IPS-18a (cell line): ENCODE measurements around the gene RRP36.

Experiments used
- H3K27ac ChIP-seq: one replicate; pipeline ENCODE4 v1.5.1; 2013; ENCODE audit warnings: low read length
- H3K27me3 ChIP-seq: one replicate; pipeline ENCODE4 v1.6.1; 2013; ENCODE audit warnings: mild to moderate bottlenecking, low read length; ENCODE audit not compliant: control insufficient read depth, insufficient read depth
- H3K36me3 ChIP-seq: one replicate; pipeline ENCODE4 v1.6.1; 2013; ENCODE audit warnings: low read depth, low read length; ENCODE audit not compliant: control insufficient read depth
- H3K4me1 ChIP-seq: one replicate; pipeline ENCODE4 v1.6.1; 2013; ENCODE audit warnings: low read depth, low read length; ENCODE audit not compliant: control insufficient read depth
- H3K4me3 ChIP-seq: one replicate; pipeline ENCODE4 v1.5.1; 2013; ENCODE audit warnings: low read length
- H3K9ac ChIP-seq: one replicate; pipeline ENCODE4 v1.6.1; 2013; ENCODE audit warnings: mild to moderate bottlenecking, low read length, moderate library complexity
- H3K9me3 ChIP-seq: one replicate; pipeline ENCODE4 v1.6.1; 2013; ENCODE audit warnings: low read depth, low read length; ENCODE audit not compliant: control insufficient read depth

Gene RRP36

DNA sequence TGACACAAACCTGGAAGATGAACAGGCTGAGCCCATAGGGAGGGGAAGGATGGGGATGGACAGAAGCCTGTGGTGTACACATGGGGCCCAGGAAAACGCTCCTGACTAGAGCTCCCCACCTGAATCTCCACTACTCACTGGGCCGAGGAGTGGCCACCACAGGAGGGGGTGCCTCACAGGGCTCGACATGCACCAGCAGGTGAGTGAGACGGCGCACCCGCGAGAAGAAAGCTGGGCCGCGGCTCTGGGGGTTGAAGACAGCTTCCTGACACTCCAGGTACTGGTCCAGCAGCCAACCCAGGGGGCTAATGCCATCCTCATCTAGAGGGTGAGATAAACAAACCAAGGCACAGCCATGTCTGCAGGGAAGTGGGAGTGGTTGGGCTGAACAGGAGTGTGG lies 21.9 kb downstream of the RRP36 start:
- Histone ChIP-seq H3K4me3 (no peak overlapping the region), H3K9ac (no peak overlapping the region), H3K27me3 (no peaks in the 10 kb centered on the region), H3K4me1 (no peaks in the 10 kb centered on the region), H3K27ac (no peak overlapping the region), H3K36me3 (peaks cover 26% of the 10 kb centered on the region), H3K9me3 (no peaks in the 10 kb centered on the region)

- H3K36me3 ChIP-seq, result peaks cover 28% of the 10 kb centered on the region
- H3K27ac ChIP-seq, result no peak overlapping the region
- H3K9ac ChIP-seq, result no peak overlapping the region
Observed at GRCh38 chr6:43045371-43045930, 24.0 kb downstream of the RRP36 start.

DNA sequence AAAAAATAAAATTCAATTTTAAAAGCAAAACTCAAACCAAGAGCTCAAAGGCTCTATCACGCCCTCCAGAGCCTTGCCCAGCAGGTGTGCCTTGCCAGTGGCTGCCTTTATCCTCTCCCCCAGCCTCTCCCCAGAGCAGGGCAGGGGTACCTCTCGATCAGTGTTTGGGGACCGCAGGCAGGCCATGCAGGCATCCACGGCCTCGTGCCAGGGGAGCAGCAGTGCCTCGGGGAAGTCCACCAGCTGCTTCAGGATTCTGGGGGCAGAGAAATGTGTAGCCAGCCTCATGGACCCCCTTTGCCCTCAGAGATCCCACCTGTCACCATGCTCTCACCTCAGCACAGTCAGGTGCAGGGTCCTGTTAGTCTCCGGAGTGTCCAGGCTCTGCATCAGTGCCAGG lies 26.6 kb downstream of the RRP36 start:
- H3K9ac ChIP-seq, result no peak overlapping the region

More at GRCh38 chr6:43045371-43045930, 24.0 kb downstream of the RRP36 start:
- H3K4me1 ChIP-seq, result no peaks in the 10 kb centered on the region
- no peaks in the 10 kb centered on the region for H3K9me3 ChIP-seq
- H3K27me3 ChIP-seq, result no peaks in the 10 kb centered on the region
- no peak overlapping the region for H3K4me3 ChIP-seq

DNA sequence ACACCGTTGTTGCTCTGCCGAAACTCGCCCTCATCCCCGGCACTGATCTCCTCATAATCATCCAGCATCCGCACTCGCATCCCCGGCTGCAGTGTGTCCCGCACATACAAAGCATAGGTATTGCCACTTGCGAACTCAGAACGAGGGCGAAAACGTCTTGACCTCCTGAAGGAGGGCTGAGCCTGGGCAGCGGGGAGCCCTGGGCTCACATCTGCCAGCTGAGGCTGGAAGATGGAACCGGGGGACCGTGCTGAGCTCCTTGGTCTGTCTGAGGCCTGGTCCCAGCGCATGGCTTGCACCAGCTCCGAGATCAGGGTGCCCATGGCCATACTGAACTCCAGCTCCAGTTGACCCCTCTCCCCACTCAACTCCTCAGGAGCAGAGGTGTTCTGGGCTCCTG lies 29.6 kb downstream of the RRP36 start:
- peaks cover 17% of the 10 kb centered on the region for H3K36me3 ChIP-seq
- H3K27me3 ChIP-seq, result no peaks in the 10 kb centered on the region
- H3K9ac ChIP-seq, result no peak overlapping the region
- H3K4me1 ChIP-seq, result peaks cover 8% of the 10 kb centered on the region
- no peak overlapping the region for H3K4me3 ChIP-seq
- no peak overlapping the region for H3K27ac ChIP-seq
- no peaks in the 10 kb centered on the region for H3K9me3 ChIP-seq

More for the DNA sequence above, 26.6 kb downstream of the RRP36 start:
- no peaks in the 10 kb centered on the region for H3K27me3 ChIP-seq
- peaks cover 2% of the 10 kb centered on the region for H3K4me1 ChIP-seq
- H3K27ac ChIP-seq, result no peak overlapping the region
- H3K36me3 ChIP-seq, result peaks cover 19% of the 10 kb centered on the region
- no peak overlapping the region for H3K4me3 ChIP-seq
- no peaks in the 10 kb centered on the region for H3K9me3 ChIP-seq

GRCh38 chr6:43052225-43052841 lies 30.9 kb downstream of the RRP36 start:
- Histone ChIP-seq H3K4me1 (peaks cover 8% of the 10 kb centered on the region), H3K27me3 (no peaks in the 10 kb centered on the region), H3K9me3 (no peaks in the 10 kb centered on the region), H3K27ac (no peak overlapping the region), H3K4me3 (no peak overlapping the region), H3K9ac (peak overlapping the region; percentile 90), H3K36me3 (peaks cover 14% of the 10 kb centered on the region)

DNA sequence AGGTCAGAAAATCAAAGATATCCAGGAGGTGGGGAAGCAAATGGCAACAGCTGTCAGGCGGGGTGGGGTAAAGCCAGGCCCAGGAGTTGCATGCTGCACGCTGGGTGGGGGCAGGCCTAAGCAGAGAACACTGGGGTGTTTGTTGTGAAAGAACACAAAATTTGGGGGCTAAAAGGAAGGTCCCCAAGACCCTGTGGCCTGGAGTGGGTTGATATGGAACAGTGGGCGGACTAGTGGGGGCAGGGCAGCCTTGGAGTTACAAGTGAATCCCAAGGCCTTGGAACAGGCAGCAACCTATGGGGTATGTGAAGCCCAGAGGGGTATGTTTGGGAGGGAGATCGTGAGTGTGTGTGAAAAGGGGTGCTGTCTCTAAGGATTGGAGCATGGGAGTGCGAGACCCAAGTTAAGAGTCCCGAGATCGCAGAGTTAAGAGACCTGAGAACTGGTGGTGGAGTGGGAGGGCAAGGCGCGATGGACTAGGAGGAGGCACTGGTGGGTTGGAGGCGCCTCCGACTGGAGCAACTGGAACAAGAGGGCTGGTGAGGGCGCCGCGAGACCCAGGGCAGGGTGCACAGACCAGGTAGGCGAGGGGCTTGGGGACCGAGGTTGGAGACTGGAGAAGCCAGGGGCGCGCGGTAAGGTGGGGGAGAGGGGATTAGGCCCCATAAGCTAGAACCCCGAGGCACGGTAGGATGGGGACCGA lies 31.6 kb downstream of the RRP36 start:
- H3K27ac ChIP-seq, result peak overlapping the region; percentile 63
- peak overlapping the region; percentile 90 for H3K9ac ChIP-seq
- H3K4me1 ChIP-seq, result peaks cover 8% of the 10 kb centered on the region
- no peaks in the 10 kb centered on the region for H3K9me3 ChIP-seq
- H3K4me3 ChIP-seq, result peak overlapping the region; percentile 79
- peaks cover 14% of the 10 kb centered on the region for H3K36me3 ChIP-seq
- H3K27me3 ChIP-seq, result no peaks in the 10 kb centered on the region

GRCh38 chr6:43053545-43054205 lies 32.3 kb downstream of the RRP36 start, which contains the start of gene CUL7:
Gene CUL7 (minus strand): TSS chr6:43053851. CDS start chr6:43052788, 1,063 bp downstream.
- Histone ChIP-seq H3K36me3 (peaks cover 14% of the 10 kb centered on the region), H3K27ac (peak within 1 kb of the TSS; percentile 63), H3K9me3 (no peaks in the 10 kb centered on the region), H3K4me1 (peaks cover 12% of the 10 kb centered on the region), H3K27me3 (no peaks in the 10 kb centered on the region), H3K4me3 (peak within 1 kb of the TSS; percentile 79), H3K9ac (peak within 1 kb of the TSS; percentile 90)

- Histone ChIP-seq H3K9me3 (no peaks in the 10 kb centered on the region), H3K9ac (no peak overlapping the region), H3K4me1 (peaks cover 12% of the 10 kb centered on the region), H3K4me3 (peak overlapping the region; percentile 79), H3K27me3 (no peaks in the 10 kb centered on the region), H3K27ac (peak overlapping the region; percentile 13), H3K36me3 (peaks cover 9% of the 10 kb centered on the region)
Observed at GRCh38 chr6:43054206-43054943, 33.0 kb downstream of the RRP36 start.

DNA sequence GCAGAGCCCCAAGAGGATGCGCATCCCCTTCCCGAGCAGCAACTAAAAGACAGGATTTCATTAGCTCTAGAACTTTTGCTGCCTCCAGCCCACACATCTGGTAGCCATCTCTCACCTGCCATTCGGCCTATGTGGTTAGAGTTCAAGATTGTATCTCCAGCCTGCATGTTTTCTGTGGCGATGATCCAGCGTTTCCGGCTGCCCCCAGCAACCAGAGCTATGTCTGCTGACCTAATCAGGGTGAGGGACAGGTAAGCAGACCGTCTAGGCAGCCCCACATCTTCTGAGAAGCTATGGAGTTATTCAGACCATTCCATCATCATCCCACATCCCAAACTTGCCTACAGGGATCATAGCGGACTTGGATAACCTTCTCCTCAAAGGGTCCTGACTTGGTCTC lies 34.5 kb downstream of the RRP36 start:
- Histone ChIP-seq H3K9me3 (no peaks in the 10 kb centered on the region), H3K27me3 (no peaks in the 10 kb centered on the region), H3K36me3 (peaks cover 7% of the 10 kb centered on the region), H3K4me1 (peaks cover 15% of the 10 kb centered on the region), H3K4me3 (no peak overlapping the region), H3K27ac (no peak overlapping the region), H3K9ac (no peak overlapping the region)

GRCh38 chr6:43058531-43058930 lies 37.1 kb downstream of the RRP36 start:
- Histone ChIP-seq H3K9ac (peak overlapping the region; percentile 83), H3K36me3 (peaks cover 7% of the 10 kb centered on the region), H3K4me1 (peaks cover 12% of the 10 kb centered on the region), H3K9me3 (no peaks in the 10 kb centered on the region), H3K27me3 (no peaks in the 10 kb centered on the region), H3K4me3 (peak overlapping the region; percentile 87), H3K27ac (peak overlapping the region; percentile 70)
